ENCODE measurements around the gene CYP1A2. TPM values are rescaled to one million over a fixed set of nuclear protein-coding genes. Genes with fewer than 3 reads are reported as not detected.

The CYP1A2 gene
- total and polyA plus RNA-seq, 2 donors (not counting 1 experiment from before 2014, with no cell fraction given) = not detected

DNA sequence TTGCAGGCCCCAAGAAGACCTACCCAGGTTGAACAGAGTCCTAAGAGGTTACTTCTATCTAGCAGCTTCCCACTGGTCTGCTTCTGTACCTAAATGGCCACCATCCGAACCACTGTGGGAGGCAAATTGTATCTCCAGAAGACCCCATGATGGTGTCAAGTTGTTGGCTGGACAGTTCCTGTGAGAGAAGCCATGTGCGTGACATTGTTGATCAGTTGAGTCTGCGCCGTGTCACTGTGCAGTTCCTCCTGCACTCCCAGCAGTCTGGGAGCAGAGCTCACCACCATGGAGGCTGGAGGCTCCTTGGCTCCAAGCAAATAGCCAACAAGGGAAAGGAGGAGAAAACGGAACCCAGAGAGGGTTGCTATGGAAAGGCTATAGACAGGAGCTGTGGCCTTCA, 15.8 kb upstream of the CYP1A2 start:
- Mint-ChIP-seq H3K4me1 (no peaks in the 10 kb centered on the region), H3K9me3 (ENCODE audit: insufficient read depth) (peaks cover under 1% of the 10 kb centered on the region), H3K27me3 (peaks cover 56% of the 10 kb centered on the region), H3K27ac (no peak overlapping the region), H3K4me3 (no peak overlapping the region)
- Histone ChIP-seq H3K79me2 (ENCODE audit: control insufficient read depth, insufficient read depth, low read length) (no peaks in the 10 kb centered on the region), H3K27me3 (replicated peaks in 1 of 4; ENCODE audit: control extremely low read depth in 1 of 4, control insufficient read depth in 3 of 4, insufficient read depth in 4 of 4, low read length in 3 of 4) (peaks cover 0 to 33% (median 15%) of the 10 kb centered on the region in 4 experiments), H2AFZ (ENCODE audit: insufficient read depth, low read depth, low read length, poor library complexity, severe bottlenecking) (no peak overlapping the region), H3K9me3 (ENCODE audit: control extremely low read depth in 1 of 3, control insufficient read depth in 2 of 3, insufficient read depth in 1 of 3, low read length in 2 of 3) (peaks cover 0 to 15% (median under 1%) of the 10 kb centered on the region in 3 donors), H3K4me3 (ENCODE audit: control extremely low read depth in 1 of 5, extremely low read depth in 1 of 5, insufficient read depth in 1 of 5, low read depth in 2 of 5, low read length in 4 of 5) (no peak overlapping the region), H3K27ac (ENCODE audit: low read length in 2 of 2) (no peak overlapping the region), H3K4me1 (ENCODE audit: control insufficient read depth in 2 of 2, insufficient read depth in 2 of 2, low read length in 2 of 2) (no peaks in the 10 kb centered on the region), H3K9ac (ENCODE audit: low read length) (no peak overlapping the region), H3K36me3 (replicated peaks in 1 of 2; ENCODE audit: control extremely low read depth in 1 of 2, control insufficient read depth in 1 of 2, extremely low read depth in 1 of 2, insufficient read depth in 2 of 2, low read length in 1 of 2) (no peaks in the 10 kb centered on the region), H3K4me2 (replicated peaks; ENCODE audit: low read depth, low read length, poor library complexity, severe bottlenecking) (no peak overlapping the region), H4K20me1 (ENCODE audit: control insufficient read depth, insufficient read depth, low read length, poor library complexity, severe bottlenecking) (no peaks in the 10 kb centered on the region)
- no peak for TF ChIP-seq EZH2 (IDR thresholded peaks at IDR 0.05; ENCODE audit: borderline replicate concordance, insufficient read depth, low read depth, low read length, poor library complexity, severe bottlenecking)
- TF ChIP-seq CTCF (IDR thresholded peaks at IDR 0.05) = no peak
- no peak for DNase-seq
- ChIA-PET POLR2A (no interaction called here), CTCF (no interaction called here)
- intact Hi-C loops (cut with micrococcal nuclease) = no loop called here
- 93% methylated on average over 4 of the region's 5 CpGs for WGBS (ENCODE audit: insufficient coverage)
- ATAC-seq (ENCODE audit: low read depth) = no peak

DNA sequence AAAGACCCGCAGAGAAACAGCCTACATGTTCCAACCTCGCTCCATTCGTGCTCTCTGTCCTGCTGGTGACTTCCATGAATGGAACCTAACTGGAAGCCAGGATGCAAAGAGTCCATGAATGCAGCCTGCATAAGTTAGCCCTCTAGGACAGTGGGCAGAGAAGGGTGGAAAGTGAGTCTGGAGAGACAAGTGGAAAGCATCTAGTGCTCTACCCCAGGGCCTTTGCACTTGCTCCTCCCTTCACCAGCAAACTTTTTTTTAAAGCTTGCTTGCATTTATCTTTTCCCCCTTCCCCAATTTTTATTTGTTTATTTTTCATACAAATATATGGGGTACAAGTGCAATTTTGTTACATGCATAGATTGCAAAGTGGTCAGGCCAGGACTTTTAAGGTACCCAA, 15.4 kb upstream of the CYP1A2 start:
- ATAC-seq (ENCODE audit: low read depth) (no peak), DNase-seq (no peak)
- 94% methylated on average over 3 of the region's 3 CpGs for WGBS (ENCODE audit: insufficient coverage)
- Histone ChIP-seq H3K4me3 (ENCODE audit: control extremely low read depth in 1 of 5, extremely low read depth in 1 of 5, insufficient read depth in 1 of 5, low read depth in 2 of 5, low read length in 4 of 5) (no peak overlapping the region), H3K79me2 (ENCODE audit: control insufficient read depth, insufficient read depth, low read length) (no peaks in the 10 kb centered on the region), H3K4me2 (replicated peaks; ENCODE audit: low read depth, low read length, poor library complexity, severe bottlenecking) (no peak overlapping the region), H3K36me3 (replicated peaks in 1 of 2; ENCODE audit: control extremely low read depth in 1 of 2, control insufficient read depth in 1 of 2, extremely low read depth in 1 of 2, insufficient read depth in 2 of 2, low read length in 1 of 2) (no peaks in the 10 kb centered on the region), H4K20me1 (ENCODE audit: control insufficient read depth, insufficient read depth, low read length, poor library complexity, severe bottlenecking) (no peaks in the 10 kb centered on the region), H3K9me3 (ENCODE audit: control extremely low read depth in 1 of 3, control insufficient read depth in 2 of 3, insufficient read depth in 1 of 3, low read length in 2 of 3) (peaks cover 0 to 18% (median 3%) of the 10 kb centered on the region in 3 donors), H2AFZ (ENCODE audit: insufficient read depth, low read depth, low read length, poor library complexity, severe bottlenecking) (no peak overlapping the region), H3K27me3 (replicated peaks in 1 of 4; ENCODE audit: control extremely low read depth in 1 of 4, control insufficient read depth in 3 of 4, insufficient read depth in 4 of 4, low read length in 3 of 4) (peaks cover 0 to 30% (median 14%) of the 10 kb centered on the region in 4 experiments), H3K4me1 (ENCODE audit: control insufficient read depth in 2 of 2, insufficient read depth in 2 of 2, low read length in 2 of 2) (no peaks in the 10 kb centered on the region), H3K27ac (ENCODE audit: low read length in 2 of 2) (no peak overlapping the region), H3K9ac (ENCODE audit: low read length) (no peak overlapping the region)
- Mint-ChIP-seq H3K9me3 (ENCODE audit: insufficient read depth) (peaks cover 4% of the 10 kb centered on the region), H3K4me1 (peaks cover 3% of the 10 kb centered on the region), H3K27me3 (peaks cover 55% of the 10 kb centered on the region), H3K27ac (no peak overlapping the region), H3K4me3 (no peak overlapping the region)
- ChIA-PET POLR2A (no interaction called here), CTCF (no interaction called here)
- TF ChIP-seq CTCF (IDR thresholded peaks at IDR 0.05) = no peak
- TF ChIP-seq EZH2 (IDR thresholded peaks at IDR 0.05; ENCODE audit: borderline replicate concordance, insufficient read depth, low read depth, low read length, poor library complexity, severe bottlenecking) = no peak
- intact Hi-C loops (cut with micrococcal nuclease) = no loop called here
